ENCODE results near the gene NAPA. TPM values are rescaled to one million over a fixed set of nuclear protein-coding genes. Genes with fewer than 3 reads are reported as not detected.

Gene NAPA
- polyA plus RNA-seq, 3 donors: 77.5 to 135 (median 111) TPM

DNA sequence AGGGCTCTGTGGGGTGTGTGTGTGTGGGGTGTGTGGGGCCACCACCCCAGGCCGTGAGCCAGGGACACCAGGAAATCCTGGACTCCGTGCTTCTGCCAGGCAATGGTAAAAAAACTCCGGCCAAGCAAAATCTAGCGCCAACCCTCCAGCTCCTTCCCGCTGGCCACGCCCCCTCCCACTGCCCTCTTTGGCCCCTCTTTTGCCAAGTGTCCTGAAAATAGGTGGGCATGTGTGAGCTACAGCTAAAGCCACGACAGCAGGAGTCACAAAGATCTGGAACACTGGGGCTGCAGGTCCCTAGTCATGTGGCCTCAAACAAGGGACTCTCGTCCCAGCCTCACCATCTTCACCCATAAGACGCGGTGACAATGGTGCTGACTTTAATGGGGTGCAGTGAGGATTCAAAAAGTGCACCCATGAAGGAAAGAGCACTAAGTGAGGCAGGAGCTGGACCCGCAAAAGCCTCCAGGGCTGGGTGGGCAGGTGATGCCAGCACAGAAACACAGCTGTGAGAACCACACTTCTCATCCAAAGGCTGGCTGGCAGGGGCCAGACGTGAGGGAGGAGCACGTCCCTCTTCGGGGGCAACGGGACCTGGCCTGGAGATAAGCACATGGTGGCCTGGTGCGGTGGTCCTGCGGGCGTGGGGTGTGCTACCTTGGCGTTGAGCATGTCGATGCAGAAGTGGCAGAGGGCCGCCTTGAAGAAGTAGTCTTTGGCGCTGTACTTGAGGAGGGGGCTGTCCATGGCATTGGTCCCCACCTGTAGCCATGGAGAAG, 23.3 kb downstream of the NAPA start:
- TF ChIP-seq, protein P1, sequence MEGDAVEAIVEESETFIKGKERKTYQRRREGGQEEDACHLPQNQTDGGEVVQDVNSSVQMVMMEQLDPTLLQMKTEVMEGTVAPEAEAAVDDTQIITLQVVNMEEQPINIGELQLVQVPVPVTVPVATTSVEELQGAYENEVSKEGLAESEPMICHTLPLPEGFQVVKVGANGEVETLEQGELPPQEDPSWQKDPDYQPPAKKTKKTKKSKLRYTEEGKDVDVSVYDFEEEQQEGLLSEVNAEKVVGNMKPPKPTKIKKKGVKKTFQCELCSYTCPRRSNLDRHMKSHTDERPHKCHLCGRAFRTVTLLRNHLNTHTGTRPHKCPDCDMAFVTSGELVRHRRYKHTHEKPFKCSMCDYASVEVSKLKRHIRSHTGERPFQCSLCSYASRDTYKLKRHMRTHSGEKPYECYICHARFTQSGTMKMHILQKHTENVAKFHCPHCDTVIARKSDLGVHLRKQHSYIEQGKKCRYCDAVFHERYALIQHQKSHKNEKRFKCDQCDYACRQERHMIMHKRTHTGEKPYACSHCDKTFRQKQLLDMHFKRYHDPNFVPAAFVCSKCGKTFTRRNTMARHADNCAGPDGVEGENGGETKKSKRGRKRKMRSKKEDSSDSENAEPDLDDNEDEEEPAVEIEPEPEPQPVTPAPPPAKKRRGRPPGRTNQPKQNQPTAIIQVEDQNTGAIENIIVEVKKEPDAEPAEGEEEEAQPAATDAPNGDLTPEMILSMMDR (IDR thresholded peaks at IDR 0.05): no peak
- Histone ChIP-seq H3K79me2 (ENCODE audit: insufficient read depth, low read length) (no peaks in the 10 kb centered on the region), H4K20me1 (ENCODE audit: insufficient read depth, low read length) (peaks cover 46% of the 10 kb centered on the region), H3K4me3 (replicated peaks in 1 of 3; ENCODE audit: low read depth in 2 of 3, low read length in 3 of 3) (no peak overlapping the region), H3K9me3 (replicated peaks in 1 of 2; ENCODE audit: control insufficient read depth in 1 of 2, insufficient read depth in 1 of 2, low read length in 2 of 2) (no peaks in the 10 kb centered on the region), H3K4me2 (replicated peaks; ENCODE audit: extremely low read depth, low read length, poor library complexity, severe bottlenecking) (no peak overlapping the region), H2AFZ (ENCODE audit: insufficient read depth, low read depth, low read length, poor library complexity, severe bottlenecking) (no peak overlapping the region), H3K27me3 (ENCODE audit: control insufficient read depth in 2 of 2, insufficient read depth in 2 of 2, low read length in 2 of 2) (no peaks in the 10 kb centered on the region), H3K9ac (ENCODE audit: insufficient read depth, low read length, poor library complexity, severe bottlenecking) (no peak overlapping the region), H3K4me1 (ENCODE audit: control insufficient read depth in 1 of 2, insufficient read depth in 2 of 2, low read length in 2 of 2) (no peaks in the 10 kb centered on the region), H3K36me3 (replicated peaks in 1 of 2; ENCODE audit: control insufficient read depth in 1 of 2, insufficient read depth in 2 of 2, low read length in 2 of 2) (peaks cover 74 to 87% of the 10 kb centered on the region in 2 donors), H3K27ac (ENCODE audit: low read depth in 1 of 2, low read length in 2 of 2) (no peak overlapping the region)
- Mint-ChIP-seq H3K27me3 (ENCODE audit: low read depth in 3 of 3) (peaks cover 0 to 4% (median 0%) of the 10 kb centered on the region in 3 donors), H3K27ac (peak overlapping the region in 1 of 7 donors; percentile 25), H3K36me3 (peaks cover 62 to 83% of the 10 kb centered on the region in 2 donors), H3K4me1 (peaks cover 6% of the 10 kb centered on the region), H3K4me3 (no peak overlapping the region), H3K9me3 (no peaks in the 10 kb centered on the region)
- DNase-seq: no peak
- 95% methylated on average over 11 of the region's 22 CpGs for WGBS (ENCODE audit: insufficient coverage)
- intact Hi-C loops (cut with micrococcal nuclease): no loop called here

DNA sequence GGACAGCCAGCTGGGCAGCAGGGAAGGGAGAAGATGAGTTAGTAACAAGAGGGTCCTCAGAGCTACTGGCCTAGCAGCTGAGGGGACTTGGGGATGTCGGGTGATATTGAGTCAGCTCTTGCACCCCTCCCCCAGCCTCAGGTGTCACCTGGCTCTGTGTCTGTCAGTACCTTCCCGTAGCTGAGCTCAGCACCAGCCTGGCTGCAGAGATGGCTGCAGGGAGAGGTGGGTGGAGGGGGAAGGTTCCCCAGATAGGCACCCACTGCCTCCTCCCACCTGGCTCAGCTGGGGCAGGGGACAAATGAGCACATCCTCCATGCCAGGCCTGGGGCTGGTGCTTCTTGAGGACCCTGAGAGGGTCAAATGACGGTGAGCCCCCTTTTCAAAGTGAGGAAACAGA, 24.0 kb downstream of the NAPA start:
- no peaks in the 10 kb centered on the region for H3K4me1 ChIP-seq (ENCODE audit: control insufficient read depth in 1 of 2, insufficient read depth in 2 of 2, low read length in 2 of 2)
- Mint-ChIP-seq H3K9me3 (no peaks in the 10 kb centered on the region), H3K27ac (peak overlapping the region in 2 of 7 donors; percentile 7 to 43), H3K27me3 (ENCODE audit: low read depth in 3 of 3) (peaks cover 0 to 6% (median 0%) of the 10 kb centered on the region in 3 donors), H3K36me3 (peaks cover 57 to 76% of the 10 kb centered on the region in 2 donors), H3K4me1 (peaks cover 6% of the 10 kb centered on the region), H3K4me3 (no peak overlapping the region)
- 83% methylated on average over 1 of the region's 3 CpGs for WGBS (ENCODE audit: insufficient coverage)
- no peak overlapping the region for H3K4me3 ChIP-seq (replicated peaks in 1 of 3; ENCODE audit: low read depth in 2 of 3, low read length in 3 of 3)
- intact Hi-C loops (cut with micrococcal nuclease): no loop called here
- no peaks in the 10 kb centered on the region for H3K27me3 ChIP-seq (ENCODE audit: control insufficient read depth in 2 of 2, insufficient read depth in 2 of 2, low read length in 2 of 2)
- H3K27ac ChIP-seq (ENCODE audit: low read depth in 1 of 2, low read length in 2 of 2): no peak overlapping the region
- H3K9ac ChIP-seq (ENCODE audit: insufficient read depth, low read length, poor library complexity, severe bottlenecking): no peak overlapping the region
- peaks cover 39% of the 10 kb centered on the region for H4K20me1 ChIP-seq (ENCODE audit: insufficient read depth, low read length)
- no peaks in the 10 kb centered on the region for H3K79me2 ChIP-seq (ENCODE audit: insufficient read depth, low read length)
- H3K4me2 ChIP-seq (replicated peaks; ENCODE audit: extremely low read depth, low read length, poor library complexity, severe bottlenecking): no peak overlapping the region
- no peak for DNase-seq
- H3K36me3 ChIP-seq (replicated peaks in 1 of 2; ENCODE audit: control insufficient read depth in 1 of 2, insufficient read depth in 2 of 2, low read length in 2 of 2): peaks cover 67 to 80% of the 10 kb centered on the region in 2 donors
- H3K9me3 ChIP-seq (replicated peaks in 1 of 2; ENCODE audit: control insufficient read depth in 1 of 2, insufficient read depth in 1 of 2, low read length in 2 of 2): no peaks in the 10 kb centered on the region
- H2AFZ ChIP-seq (ENCODE audit: insufficient read depth, low read depth, low read length, poor library complexity, severe bottlenecking): no peak overlapping the region
- TF ChIP-seq, protein P1 (IDR thresholded peaks at IDR 0.05): no peak

All from CD14-positive monocyte (primary cell).